Measurements from ENCODE around the gene PROCA1. TPM values are rescaled to one million over a fixed set of nuclear protein-coding genes. Genes with fewer than 3 reads are reported as not detected.

Gene PROCA1
- 25.9 and 39.2 TPM in 2 replicates for total RNA-seq (2011; cell fraction: chromatin; rRNA removed; ENCODE audit: low replicate concordance)
- total RNA-seq (2011; cell fraction: nucleolus; rRNA removed) = 26.1 and 28.0 TPM in 2 replicates
- total RNA-seq (2011; cell fraction: nucleoplasm; rRNA removed) = 25.2 and 29.9 TPM in 2 replicates
- total RNA-seq (2014; rRNA removed) = 5.9 and 6.6 TPM in 2 replicates
- 2.7 and 2.9 TPM in 2 replicates for total RNA-seq (2014; rRNA removed; fragmentation: Illumina TruSeq; extraction: Trizol)
- 4.7 and 5.4 TPM in 2 replicates for total RNA-seq (2015; rRNA removed; fragmentation: Illumina TruSeq; extraction: Trizol)
- total RNA-seq (2021) = 5.3 and 5.6 TPM in 2 replicates
- 7.0 and 7.3 TPM in 2 replicates for polyA plus RNA-seq (2011; rRNA removed)
- 5.1 and 6.1 TPM in 2 replicates for polyA plus RNA-seq (2011; cell fraction: cytosol; rRNA removed)
- polyA plus RNA-seq (2011; cell fraction: nucleus; rRNA removed) = 28.0 and 51.9 TPM in 2 replicates
- polyA plus RNA-seq (2012) = 5.9 and 11.2 TPM in 2 replicates
- 5.4 and 6.7 TPM in 2 replicates for polyA plus RNA-seq (2014; fragmentation: Illumina TruSeq; extraction: Trizol)
- polyA plus RNA-seq (2014; fragmentation: Nextera tagmentation; extraction: Ambion mirVana) = 1 to 10 TPM in 1 of 2 experiments, under 1 TPM in 1; 0.78 to 1.3 TPM
- polyA plus RNA-seq (2014; rRNA removed) = 13.1 and 16.2 TPM in 2 replicates
- polyA minus RNA-seq (2011; rRNA and poly(A)+ RNA removed) = 2.1 and 3.2 TPM in 2 replicates
- polyA minus RNA-seq (2011; cell fraction: cytosol; rRNA and poly(A)+ RNA removed) = 1.0 and 3.0 TPM in 2 replicates
- polyA minus RNA-seq (2011; cell fraction: nucleus; rRNA and poly(A)+ RNA removed) = 5.7 and 7.2 TPM in 2 replicates
- percentile 64 among the genes with signal in this experiment for Bru-seq, nascent RNA
- BruChase-seq, experiment 1, labeled RNA remaining after a 2-hour chase = percentile 63 among the genes with signal in this experiment
- BruChase-seq, experiment 2, labeled RNA remaining after a 6-hour chase = percentile 67 among the genes with signal in this experiment
- long read RNA-seq, experiment 1, partial matches to known transcripts = 0 of 4 reads
- long read RNA-seq, experiment 1, other reads (novel, unspliced or antisense) = 2 of 4 reads
- long read RNA-seq, experiment 2, partial matches to known transcripts = 0 of 3 reads
- long read RNA-seq, experiment 2, other reads (novel, unspliced or antisense) = 1 of 3 reads
- long read RNA-seq, experiment 3, partial matches to known transcripts = 0 of 2 reads
- long read RNA-seq, experiment 3, other reads (novel, unspliced or antisense) = 2 of 2 reads

DNA sequence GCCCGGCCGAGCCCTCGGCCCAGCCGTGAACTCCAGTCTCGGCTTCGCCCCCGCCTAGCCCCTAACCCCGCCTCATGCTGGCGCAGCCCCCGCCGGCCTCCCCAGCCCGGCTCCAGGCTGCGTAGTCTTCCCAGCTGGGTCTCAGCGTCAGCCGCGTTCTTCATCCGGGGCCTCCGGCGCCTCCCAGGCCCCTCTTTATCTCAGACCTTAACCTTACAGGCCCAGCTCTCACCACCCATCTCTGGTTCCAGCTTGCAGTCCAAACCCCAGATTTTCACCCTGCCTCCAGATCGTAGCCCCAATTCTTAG is at the start of gene PROCA1:
Gene PROCA1, minus strand, starts transcription at position 166 of the 309 bp plus-strand sequence. CDS start 228 bp downstream, outside the sequence.
- ChIA-PET CTCF (ENCODE audit: low intra/inter-chr PET ratio) (no interaction called here), POLR2A (interaction anchor here (0.6 to 8.7 kb wide), 20 partner anchors 8 to 170 kb away, joined by 3 to 133 read pairs (median 6); partner anchors contain the start of genes RPL23A and TRAF4)
- intact Hi-C loops (cut with micrococcal nuclease) = loop anchor here (1.0 to 2.0 kb wide), 2 partner anchors 8 to 65 kb away; partner anchors contain the start of gene RPL23A
- 1% methylated on average over 20 of the region's 20 CpGs for WGBS (ENCODE audit: insufficient coverage, low coverage, missing lambda C conversion rate)
- FAIRE-seq (no peak), DNase-seq (ENCODE audit: extremely low read depth in 1 of 4, low spot score in 3 of 4) (peak; percentile 72 to 81 (median 78)), ATAC-seq (peak; percentile 50)
- in situ Hi-C loops (cut with MboI) = no loop called here
- H3K79me2 ChIP-seq (ENCODE audit: control insufficient read depth, insufficient read depth, low read length) = peaks cover 13% of the 10 kb centered on the region
- 0 out of 5 replicates have a peak, but pooled peaks cover 0 to 11% of the 10 kb centered on the region in 2 experiments for H3K27me3 ChIP-seq (ENCODE audit: control insufficient read depth in 2 of 2, insufficient read depth in 2 of 2, low read length in 2 of 2)
- H3K4me1 ChIP-seq (replicated peaks in 1 of 2; ENCODE audit: control insufficient read depth in 2 of 2, insufficient read depth in 2 of 2, low read length in 2 of 2) = peaks cover 14 to 34% of the 10 kb centered on the region in 2 experiments
- peak within 1 kb of the TSS; percentile 71 for H3K4me3 ChIP-seq
- H4K20me1 ChIP-seq (replicated peaks; ENCODE audit: control insufficient read depth, insufficient read depth, low read length) = no peaks in the 10 kb centered on the region
- H3K9me1 ChIP-seq (ENCODE audit: control insufficient read depth, insufficient read depth, low read length) = no peaks in the 10 kb centered on the region
- peak within 1 kb of the TSS; percentile 85 for H2AFZ ChIP-seq (ENCODE audit: low read depth, low read length)
- peak within 1 kb of the TSS; percentile 88 for H3K27ac ChIP-seq (ENCODE audit: extremely low read depth, low read depth, low read length)
- H3K36me3 ChIP-seq (ENCODE audit: control insufficient read depth, insufficient read depth, low read length) = no peaks in the 10 kb centered on the region
- H3K9ac ChIP-seq (ENCODE audit: insufficient read depth in 1 of 2, low read depth in 2 of 2, low read length in 2 of 2) = peak within 1 kb of the TSS; percentile 79 to 93
- H3K9me3 ChIP-seq (replicated peaks; ENCODE audit: control insufficient read depth, insufficient read depth, low read depth, low read length) = 0 out of 2 replicates have a peak, but pooled peaks cover 2% of the 10 kb centered on the region
- peak within 1 kb of the TSS; percentile 99 for H3K4me2 ChIP-seq (ENCODE audit: insufficient read depth, low read length)
- BruUV-seq (replicated peaks) = no TSS peak
- TF ChIP-seq NRF1 (conservative IDR thresholded peaks at IDR 0.05 in 1 of 2, IDR thresholded peaks at IDR 0.05 in 1 of 2) (peak in 1 of 2 experiments; percentile 6; a peak in 2 of 4 replicates), LARP7 (IDR thresholded peaks at IDR 0.05) (0 out of 2 replicates have a peak, but pooled peaks have one; percentile 61), EHMT2 (IDR thresholded peaks at IDR 0.05) (no peak), FOXK1 (CRISPR knock-in tag; IDR thresholded peaks at IDR 0.05; ENCODE audit: borderline replicate concordance) (no peak), NBN (IDR thresholded peaks at IDR 0.05; ENCODE audit: low read depth) (peak; percentile 6; the same call in 1 of the 2 replicates), POLR2AphosphoS5 (IDR thresholded peaks at IDR 0.05; ENCODE audit: control insufficient read depth, insufficient read depth, low read depth, low read length) (peak; percentile 52; the same call in 1 of the 2 replicates), ETS1 (conservative IDR thresholded peaks at IDR 0.05; ENCODE audit: control insufficient read depth, low read depth, low read length) (peak; percentile 2; the same call in 1 of the 2 replicates), ZNF143 (CRISPR knock-in tag; IDR thresholded peaks at IDR 0.05) (no peak), CBFA2T2 (conservative IDR thresholded peaks at IDR 0.05) (peak; percentile 61), JUN (IDR thresholded peaks at IDR 0.05; ENCODE audit: borderline replicate concordance, low read depth, low read length) (no peak), JUN (CRISPR knock-in tag; IDR thresholded peaks at IDR 0.05; ENCODE audit: borderline replicate concordance) (0 out of 2 replicates have a peak, but pooled peaks have one; percentile 2), SMARCA5 (IDR thresholded peaks at IDR 0.05) (peak; percentile 68; the same call in 1 of the 2 replicates), PRMT5 (CRISPR knock-in tag; IDR thresholded peaks at IDR 0.05) (no peak), EGR1 (conservative IDR thresholded peaks at IDR 0.05) (peak; percentile 86), NR2C1 (IDR thresholded peaks at IDR 0.05) (no peak), NR2C1 (tag; IDR thresholded peaks at IDR 0.05) (0 out of 2 replicates have a peak, but pooled peaks have one; percentile 8), CXXC5 (CRISPR knock-in tag; IDR thresholded peaks at IDR 0.05) (peak; percentile 7; the same call in 1 of the 2 replicates), NFIC (IDR thresholded peaks at IDR 0.05) (no peak), MCM7 (IDR thresholded peaks at IDR 0.05) (no peak), MAX (CRISPR knock-in tag; IDR thresholded peaks at IDR 0.05) (peak; percentile 47)
